K562 (cell line): ENCODE measurements around the gene IGLL1. TPM values are rescaled to one million over a fixed set of nuclear protein-coding genes. Genes with fewer than 3 reads are reported as not detected.

Experiments
- ARID1B ChIP-seq: fragments of 450-650 bp; IDR thresholded peaks from 2 replicates; pipeline ENCODE4 v1.6.1; 2016; ENCODE audit warnings: antibody characterized with exemption, mild to moderate bottlenecking, inconsistent platforms
- CREBBP ChIP-seq: IDR thresholded peaks from one replicate; pipeline ENCODE4 v1.6.1; 2012; ENCODE audit warnings: low read depth, mild to moderate bottlenecking, control low read depth, inconsistent platforms, low read length
- GABPB2 ChIP-seq: fragments of 250-450 bp; sonication (Bioruptor Pico); conservative IDR thresholded peaks from 2 replicates; pipeline ENCODE4 v1.5.1; 2021; ENCODE audit warnings: mild to moderate bottlenecking
- HMBOX1 ChIP-seq: sonication (generic); IDR thresholded peaks from 2 replicates; pipeline ENCODE4 v1.6.1; 2016
- JUND ChIP-seq, 2 experiments: IDR thresholded peaks; 2 replicates in 1 of 2; 3 replicates in 1 of 2; pipeline ENCODE4 v1.6.1; 2011; ENCODE audit warnings: borderline replicate concordance in 2 of 2, low read depth in 2 of 2, low read length in 2 of 2, improper control_type of control experiment in 1 of 2, missing biosample characterization in 1 of 2, missing genetic modification characterization in 1 of 2, missing genetic modification reagents in 1 of 2
- LARP7 ChIP-seq: fragments of 450-650 bp; IDR thresholded peaks from 2 replicates; pipeline ENCODE4 v1.6.1; 2016
- MEF2A ChIP-seq: IDR thresholded peaks from 2 replicates; pipeline ENCODE4 v1.6.1; 2011; ENCODE audit warnings: low read depth, mild to moderate bottlenecking, low read length, moderate library complexity; ENCODE audit not compliant: control insufficient read depth
- NR2F6 ChIP-seq: fragments of 450-650 bp; formaldehyde crosslinking; IDR thresholded peaks from 2 replicates; pipeline ENCODE4 v1.4.0; 2020; ENCODE audit warnings: mild to moderate bottlenecking
- RBM22 ChIP-seq: fragments of 200-400 bp; formaldehyde crosslinking; IDR thresholded peaks from 2 replicates; pipeline ENCODE4 v1.6.1; 2018; ENCODE audit warnings: low read length, low read depth; ENCODE audit not compliant: poor library complexity, severe bottlenecking
- SMC3 ChIP-seq: conservative IDR thresholded peaks from 2 replicates; pipeline ENCODE4 v1.6.1; 2011; ENCODE audit warnings: low read depth, low read length, improper control_type of control experiment; ENCODE audit not compliant: insufficient read depth
- THRA ChIP-seq: fragments of 450-650 bp; IDR thresholded peaks from 2 replicates; pipeline ENCODE4 v1.6.1; 2017; ENCODE audit warnings: mild to moderate bottlenecking, moderate library complexity
- ZNF277 ChIP-seq: fragments of 250-450 bp; sonication (Bioruptor Pico); IDR thresholded peaks from 2 replicates; pipeline ENCODE4 v1.8.0; 2022; ENCODE audit warnings: inconsistent platforms, mild to moderate bottlenecking, moderate library complexity, borderline replicate concordance
- ZNF3 ChIP-seq: fragments of 250-450 bp; sonication (Bioruptor Pico); IDR thresholded peaks from 2 replicates; pipeline ENCODE4 v1.5.0; 2021; ENCODE audit warnings: mild to moderate bottlenecking, moderate library complexity
- ZNF318 ChIP-seq, 2 experiments: fragments of 450-650 bp; IDR thresholded peaks; 2 replicates each; pipeline ENCODE4 v1.6.1; 2016; ENCODE audit warnings: mild to moderate bottlenecking in 2 of 2, borderline replicate concordance in 1 of 2, low read depth in 1 of 2, moderate library complexity in 1 of 2
- ZNF707 ChIP-seq: fragments of 250-450 bp; sonication (Bioruptor Pico); conservative IDR thresholded peaks from 2 replicates; pipeline ENCODE4 v1.8.0; 2022; ENCODE audit warnings: inconsistent platforms, mild to moderate bottlenecking, moderate library complexity
- polyA plus RNA-seq, 8 experiments: library from polyadenylated mRNA; depleted of rRNA in 4 of 8; stranded (reverse) in 5 of 8; unstranded in 3 of 8; fragments of >200 nt; fragmentation: Nextera tagmentation in 2 of 8; fragmentation: Illumina TruSeq in 1 of 8; extraction: Ambion mirVana in 2 of 8; extraction: Trizol in 1 of 8; gene quantifications; 2 replicates each; pipeline versions ENCODE4 v1.2.1 to v1.2.3, GENCODE V29; 2011 to 2014; ENCODE audit warnings: inconsistent platforms in 1 of 8, missing spikeins in 1 of 8
- total RNA-seq, 7 experiments: library from RNA; depleted of rRNA in 6 of 7; stranded (reverse); fragments of >200 nt in 6 of 7; fragmentation: Illumina TruSeq in 2 of 7; extraction: Trizol in 2 of 7; gene quantifications; 2 replicates each; pipeline versions ENCODE4 v1.2.1 to v1.2.3, GENCODE V29; 2011 to 2021; ENCODE audit warnings: low replicate concordance in 1 of 7

Gene IGLL1
- total and polyA plus RNA-seq, 9 of the 15 experiments (the other 6 are each of a cell fraction or from before 2014, with no cell fraction given), result 0.10 to 0.32 (median 0.20) TPM; not detected in 6

- no peak for TF ChIP-seq ZNF318 (IDR thresholded peaks at IDR 0.05; ENCODE audit: borderline replicate concordance in 1 of 2, low read depth in 1 of 2)
- TF ChIP-seq ARID1B, result no peak
- TF ChIP-seq GABPB2 (CRISPR knock-in tag), result no peak
- no peak for TF ChIP-seq ZNF277
- TF ChIP-seq HMBOX1, result no peak
- TF ChIP-seq JUND (IDR thresholded peaks at IDR 0.05; ENCODE audit: borderline replicate concordance, low read depth, low read length), result 0 out of 2 replicates have a peak, but pooled peaks have one; percentile 9
- TF ChIP-seq JUND (tag; IDR thresholded peaks at IDR 0.05; ENCODE audit: borderline replicate concordance, low read depth, low read length), result no peak; the same call in 2 of the 3 replicates
- no peak for TF ChIP-seq LARP7
- no peak for TF ChIP-seq NR2F6 (CRISPR knock-in tag)
- no peak for TF ChIP-seq THRA
- no peak for TF ChIP-seq RBM22
- TF ChIP-seq ZNF3 (CRISPR knock-in tag), result no peak
- TF ChIP-seq CREBBP, result no peak
- peak; percentile 75 for TF ChIP-seq SMC3
- no peak for TF ChIP-seq MEF2A
- TF ChIP-seq ZNF707 (CRISPR knock-in tag), result no peak
Measured at GRCh38 chr22:23539135-23539838, 40.8 kb downstream of the IGLL1 start (continued).
